Endothelial cell (in vitro differentiated cells): Measurements from ENCODE around the gene SPI1. TPM values are rescaled to one million over a fixed set of nuclear protein-coding genes. Genes with fewer than 3 reads are reported as not detected.

Source experiments
- DNase-seq: peaks from one replicate; pipeline ENCODE4 v3.0.0; 2021; ENCODE audit warnings: low spot score
- H3K27ac Mint-ChIP-seq: one replicate; pipeline ENCODE4 v1.8.0; 2021; ENCODE audit warnings: mixed read lengths, inconsistent platforms; ENCODE audit not compliant: unreplicated experiment
- H3K27me3 Mint-ChIP-seq: one replicate; pipeline ENCODE4 v1.8.0; 2021; ENCODE audit warnings: mild to moderate bottlenecking, moderate library complexity, mixed read lengths, inconsistent platforms; ENCODE audit not compliant: unreplicated experiment
- H3K36me3 Mint-ChIP-seq: one replicate; pipeline ENCODE4 v1.8.0; 2021; ENCODE audit warnings: mild to moderate bottlenecking, low read depth, mixed read lengths, inconsistent platforms; ENCODE audit not compliant: unreplicated experiment
- H3K4me1 Mint-ChIP-seq: one replicate; pipeline ENCODE4 v1.8.0; 2021; ENCODE audit warnings: mild to moderate bottlenecking, mixed read lengths, inconsistent platforms; ENCODE audit not compliant: unreplicated experiment
- H3K4me3 Mint-ChIP-seq: one replicate; pipeline ENCODE4 v1.8.0; 2021; ENCODE audit warnings: mild to moderate bottlenecking, mixed read lengths, inconsistent platforms; ENCODE audit not compliant: unreplicated experiment
- H3K9me3 Mint-ChIP-seq: one replicate; pipeline ENCODE4 v1.8.0; 2021; ENCODE audit warnings: mixed read lengths, inconsistent platforms; ENCODE audit not compliant: unreplicated experiment
- CTCF ChIP-seq: fragments of 200-600 bp; sonication (generic); IDR thresholded peaks from one replicate; pipeline ENCODE4 v1.5.0; 2021; ENCODE audit warnings: antibody characterized with exemption; ENCODE audit not compliant: unreplicated experiment
- total RNA-seq: library from RNA; stranded (reverse); fragmentation: NEBNext Ultra II Directional; extraction: Animal tissue kit (Norgen Biotek cat#: 25700); gene quantifications from one replicate; pipeline ENCODE4 v1.2.1, GENCODE V29; 2021; ENCODE audit not compliant: unreplicated experiment

Gene SPI1
- total RNA-seq, 1 donor from 2014 or later, result not detected

- Mint-ChIP-seq H3K4me3 (peak overlapping the region; percentile 79), H3K36me3 (peaks cover 12% of the 10 kb centered on the region), H3K27ac (peak overlapping the region; percentile 61), H3K9me3 (no peaks in the 10 kb centered on the region), H3K27me3 (peaks cover 14% of the 10 kb centered on the region), H3K4me1 (no peaks in the 10 kb centered on the region)
- TF ChIP-seq CTCF, result no peak
- DNase-seq, result no peak
These were observed 35.7 kb upstream of the SPI1 start for GRCh38 chr11:47413908-47414684.

DNA sequence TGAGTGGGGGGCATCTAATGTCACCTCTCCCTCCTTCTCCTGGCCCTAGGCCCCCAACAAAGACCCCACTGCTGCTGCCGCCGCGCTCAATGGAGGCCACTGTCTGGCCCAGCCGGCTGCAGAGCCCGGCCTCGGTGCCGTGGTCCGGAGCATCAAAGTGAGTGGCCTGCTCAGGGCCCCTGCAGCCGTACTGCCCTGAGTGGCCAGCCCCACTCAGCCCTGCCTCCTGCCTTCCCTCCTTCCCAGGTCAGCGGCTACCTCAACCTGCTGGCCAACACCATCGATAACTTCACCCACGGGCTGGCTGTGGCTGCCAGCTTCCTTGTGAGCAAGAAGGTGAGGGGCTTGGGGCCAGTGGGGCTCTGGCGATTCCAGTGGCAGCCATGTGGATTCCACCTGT lies 35.0 kb upstream of the SPI1 start:
- H3K27ac Mint-ChIP-seq, result no peak overlapping the region
- DNase-seq, result no peak
- H3K4me1 Mint-ChIP-seq, result no peaks in the 10 kb centered on the region
- H3K9me3 Mint-ChIP-seq, result no peaks in the 10 kb centered on the region
- H3K36me3 Mint-ChIP-seq, result peaks cover 11% of the 10 kb centered on the region
- no peak for TF ChIP-seq CTCF
- no peak overlapping the region for H3K4me3 Mint-ChIP-seq
- peaks cover 17% of the 10 kb centered on the region for H3K27me3 Mint-ChIP-seq

GRCh38 chr11:47411884-47412746 lies 33.8 kb upstream of the SPI1 start:
- TF ChIP-seq CTCF, result peak; percentile 78
- Mint-ChIP-seq H3K4me1 (peaks cover 1% of the 10 kb centered on the region), H3K27ac (no peak overlapping the region), H3K9me3 (no peaks in the 10 kb centered on the region), H3K36me3 (peaks cover 11% of the 10 kb centered on the region), H3K4me3 (no peak overlapping the region), H3K27me3 (peaks cover 16% of the 10 kb centered on the region)
- DNase-seq, result peak; percentile 88

DNA sequence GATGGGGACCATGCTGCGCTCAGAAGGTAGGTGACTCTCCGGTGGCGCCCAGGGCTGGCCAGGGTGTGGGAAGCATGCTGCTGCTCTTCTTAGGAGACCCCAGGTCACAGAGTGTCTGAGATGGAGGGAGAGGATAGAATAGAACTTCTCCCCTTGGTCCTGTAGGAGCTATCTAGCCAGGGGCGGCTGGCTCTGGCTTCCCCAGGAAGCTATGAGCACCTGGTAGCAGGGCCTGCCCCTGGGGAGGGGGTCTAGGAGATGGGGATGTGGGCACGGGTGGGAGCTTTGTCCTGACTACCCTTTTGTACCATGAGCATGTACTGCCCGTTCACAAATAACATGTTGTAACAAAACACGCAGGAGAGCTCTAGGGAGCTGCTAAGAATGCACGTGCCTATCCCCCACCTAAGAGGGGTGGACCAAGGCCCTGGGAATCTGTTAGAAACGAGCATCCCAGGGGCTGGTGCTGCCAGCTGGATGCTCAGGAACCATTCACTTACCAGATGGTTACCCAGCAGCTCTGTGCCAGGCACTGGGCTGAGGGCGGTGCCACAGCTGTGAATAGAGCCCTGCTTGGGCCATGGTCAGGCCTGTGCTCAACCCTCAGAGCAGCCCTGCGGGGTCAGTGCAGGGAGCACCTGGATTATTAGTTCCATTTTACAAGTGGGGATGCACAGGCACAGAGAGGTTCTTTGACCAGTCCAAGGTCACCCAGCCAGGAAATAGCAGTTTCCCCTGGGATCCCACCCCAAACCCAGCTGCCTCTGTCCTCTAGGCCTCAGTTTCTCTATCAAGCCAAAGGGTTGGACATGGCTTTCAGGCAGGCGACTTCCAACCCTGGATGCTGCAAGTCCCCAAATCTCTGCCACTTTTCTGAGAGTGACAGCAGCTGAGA lies 32.3 kb upstream of the SPI1 start:
- H3K36me3 Mint-ChIP-seq, result peaks cover 11% of the 10 kb centered on the region
- H3K9me3 Mint-ChIP-seq, result no peaks in the 10 kb centered on the region
- no peak overlapping the region for H3K27ac Mint-ChIP-seq
- TF ChIP-seq CTCF, result no peak
- no peak overlapping the region for H3K4me3 Mint-ChIP-seq
- H3K27me3 Mint-ChIP-seq, result peaks cover 16% of the 10 kb centered on the region
- H3K4me1 Mint-ChIP-seq, result peaks cover 6% of the 10 kb centered on the region
- no peak for DNase-seq
